Fibroblast of skin of left quadriceps (primary cell): ENCODE results near the gene UTS2R.

Source experiments
- DNase-seq, 2 experiments: peaks; one replicate each; pipeline ENCODE4 v3.0.0-alpha.2; 2013; ENCODE audit warnings: low read depth in 2 of 2

Gene UTS2R

GRCh38 chr17:82371333-82372248 lies at the start of gene UTS2R:
UTS2R (plus strand) TSS chr17:82371765; CDS start chr17:82374325, 2,560 bp downstream.
- DNase-seq, result no peak

DNA sequence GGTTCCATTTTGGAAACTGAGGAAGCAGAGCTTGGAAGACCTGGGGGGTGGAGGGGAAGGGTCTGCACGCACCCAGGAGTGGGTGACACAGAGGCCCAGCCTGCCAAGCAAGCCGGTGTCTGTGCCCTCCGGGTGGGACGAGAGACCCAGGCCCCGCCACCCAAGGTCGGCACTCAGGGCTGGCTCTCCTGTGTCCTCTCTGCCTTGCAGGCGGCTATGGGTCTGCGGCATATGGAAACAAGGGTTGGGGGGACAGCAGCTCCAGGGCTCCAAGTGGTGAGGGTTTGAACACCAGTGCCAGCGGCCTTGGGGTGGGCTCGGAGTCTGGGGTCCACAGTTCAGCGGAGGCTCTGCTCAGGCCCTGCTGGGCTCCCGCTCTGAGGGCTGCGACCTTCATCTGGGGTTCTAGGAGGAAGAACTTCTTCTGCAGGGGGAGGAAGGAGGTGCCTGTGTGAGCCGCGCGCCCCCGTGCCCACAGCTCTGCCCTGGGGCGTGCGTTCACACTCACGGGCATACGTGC lies 49.6 kb upstream of the UTS2R start:
- no peak for DNase-seq

DNA sequence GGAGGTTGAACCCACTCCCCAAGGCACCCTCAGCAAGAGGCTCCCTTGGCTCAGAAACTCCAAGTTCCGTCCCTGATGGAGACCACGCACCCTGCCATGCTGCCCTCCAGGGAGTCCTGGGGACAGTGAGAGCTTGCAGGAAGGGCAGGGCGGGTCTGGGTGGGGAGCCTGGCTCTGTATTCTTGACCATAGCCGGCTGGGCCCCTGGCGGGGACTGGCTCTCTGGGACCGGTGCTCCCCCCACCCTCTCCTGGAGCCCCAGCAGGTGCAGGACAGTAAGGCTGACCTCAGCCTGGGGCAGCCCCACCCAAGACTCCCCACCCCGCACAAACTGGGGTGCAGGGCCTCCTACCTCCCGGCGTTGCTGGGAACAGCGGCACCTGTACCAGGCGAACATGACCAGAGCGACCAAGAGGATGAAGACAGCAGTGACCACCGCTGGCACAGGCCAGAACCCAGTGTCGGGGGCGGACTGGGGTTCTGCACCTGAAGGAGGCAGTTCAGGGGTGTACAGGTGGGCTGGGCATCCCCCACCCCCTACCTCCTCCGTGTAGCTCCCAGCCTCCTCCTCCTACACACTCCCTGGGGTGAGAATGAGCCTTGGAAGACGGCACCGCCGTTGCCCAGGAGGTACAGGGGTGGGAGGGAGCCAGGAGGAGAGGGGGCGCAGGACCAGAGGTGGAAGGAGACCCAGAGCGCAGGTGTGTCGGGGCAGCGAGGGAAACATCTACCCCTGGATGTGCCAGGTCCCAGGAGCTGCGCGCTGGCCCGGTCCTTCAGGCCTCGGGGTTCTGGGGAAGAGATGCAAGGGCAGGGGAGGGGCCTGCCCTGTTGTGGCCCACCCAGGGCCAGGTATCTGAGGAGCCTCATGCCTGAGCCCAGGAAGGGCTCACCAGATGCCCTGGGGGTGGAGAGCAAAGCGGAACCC lies 48.8 kb upstream of the UTS2R start:
- DNase-seq, result no peak

DNA sequence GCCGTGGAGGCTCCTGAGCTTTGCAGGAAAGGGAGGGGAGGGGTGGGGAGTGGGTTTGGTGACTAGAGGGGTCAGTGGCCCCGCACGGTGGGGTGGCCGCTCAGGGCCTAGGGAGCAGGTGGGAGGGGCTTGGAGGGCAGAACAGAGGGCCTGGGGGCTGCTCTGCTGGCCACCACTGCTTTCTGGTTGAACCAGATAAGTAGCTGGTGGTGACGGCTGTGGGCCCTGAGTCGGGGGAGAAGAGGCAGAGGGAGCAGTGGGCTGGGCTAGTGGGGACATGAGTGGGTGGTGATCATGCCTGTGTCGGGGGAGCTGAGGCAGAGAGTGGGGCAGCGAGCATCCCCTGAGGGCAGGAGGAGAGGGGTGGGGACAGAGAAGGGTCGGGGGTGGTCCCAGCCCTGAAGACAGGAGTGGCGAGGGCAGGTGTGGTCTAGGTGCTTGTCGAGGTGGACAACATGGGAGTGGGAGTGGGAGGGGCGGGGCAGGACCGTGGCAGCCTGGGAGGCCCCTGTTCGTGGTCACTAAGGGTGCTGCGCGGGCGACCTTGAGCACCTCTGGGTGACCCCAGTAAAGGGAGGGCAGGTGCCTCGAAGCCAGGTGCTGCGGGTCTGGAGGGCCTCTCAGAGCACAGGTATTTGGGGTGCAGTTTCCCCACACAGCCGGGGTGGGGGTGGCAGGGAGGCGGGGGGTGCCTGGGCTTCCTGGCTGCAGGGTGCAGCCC lies 47.9 kb upstream of the UTS2R start:
- DNase-seq, result no peak

- no peak for DNase-seq
Observed at GRCh38 chr17:82324566-82325285, 46.8 kb upstream of the UTS2R start.

- DNase-seq, result no peak
Observed at GRCh38 chr17:82325286-82326180, 46.0 kb upstream of the UTS2R start.

- no peak for DNase-seq
Observed at GRCh38 chr17:82327289-82327688, 44.3 kb upstream of the UTS2R start.

DNA sequence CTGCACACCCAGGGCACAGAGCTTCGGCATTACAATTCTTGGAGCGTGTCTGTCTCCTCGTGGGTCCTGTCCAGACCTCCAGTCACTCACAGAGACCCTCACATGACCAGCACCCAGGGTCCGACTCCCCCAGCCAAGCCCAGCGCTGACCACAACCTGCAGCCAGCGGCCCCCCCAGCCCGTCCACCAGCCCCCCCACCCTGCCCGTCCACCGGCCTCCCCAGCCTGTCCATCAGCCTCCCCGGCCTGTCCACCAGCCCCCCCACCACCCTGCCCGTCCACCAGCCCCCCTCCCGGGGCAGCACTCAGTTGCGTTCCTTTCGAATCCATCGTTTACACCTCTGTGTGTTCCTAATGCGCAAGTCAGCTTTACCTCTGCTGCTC lies 43.8 kb upstream of the UTS2R start:
- no peak for DNase-seq

DNA sequence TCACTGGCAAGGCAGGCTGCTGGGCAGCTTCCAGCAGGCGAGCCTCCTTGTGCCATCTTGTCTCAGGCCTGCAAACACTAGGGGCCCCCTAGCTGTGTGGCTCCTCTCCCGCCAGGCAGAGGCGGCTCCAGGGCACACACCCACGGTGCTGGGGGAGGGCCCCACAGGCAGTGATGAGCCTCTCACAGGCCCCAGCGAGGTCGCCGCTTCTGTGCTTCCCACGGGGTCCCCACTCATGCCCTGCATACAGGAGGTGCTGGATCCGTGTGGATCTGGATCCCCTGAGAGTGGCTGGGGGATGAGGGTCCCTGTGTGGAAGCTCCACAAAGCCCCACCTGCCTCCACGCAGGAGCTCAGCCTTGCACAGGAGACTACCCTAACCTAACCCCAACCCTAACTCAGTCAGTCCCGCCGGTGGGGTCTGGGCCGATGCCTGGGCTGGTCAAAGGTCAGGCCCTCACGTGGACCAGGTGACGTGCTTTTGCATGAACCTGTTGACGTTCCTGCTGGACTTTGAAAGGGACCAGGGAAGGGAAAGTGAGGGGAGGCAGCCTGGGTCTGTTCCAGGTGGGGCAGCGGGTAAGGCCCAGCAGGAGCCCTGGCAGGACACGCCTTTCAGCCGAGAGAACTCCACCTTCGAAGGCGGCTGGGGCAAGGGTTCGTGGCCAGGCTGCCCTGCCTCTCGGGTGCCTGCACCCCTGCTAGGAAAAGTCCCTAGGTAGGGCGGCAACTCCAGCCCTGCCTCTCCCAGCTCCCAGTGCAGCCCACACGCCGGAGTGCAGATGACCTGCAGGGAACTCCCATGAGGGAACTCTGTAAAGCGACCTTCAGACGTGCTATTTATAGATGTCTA lies 43.2 kb upstream of the UTS2R start:
- no peak for DNase-seq

GRCh38 chr17:82328994-82329507 lies 42.5 kb upstream of the UTS2R start:
- DNase-seq, result no peak

GRCh38 chr17:82329683-82330321 lies 41.8 kb upstream of the UTS2R start:
- DNase-seq, result no peak

GRCh38 chr17:82330322-82331239 lies 41.0 kb upstream of the UTS2R start:
- DNase-seq, result no peak

DNA sequence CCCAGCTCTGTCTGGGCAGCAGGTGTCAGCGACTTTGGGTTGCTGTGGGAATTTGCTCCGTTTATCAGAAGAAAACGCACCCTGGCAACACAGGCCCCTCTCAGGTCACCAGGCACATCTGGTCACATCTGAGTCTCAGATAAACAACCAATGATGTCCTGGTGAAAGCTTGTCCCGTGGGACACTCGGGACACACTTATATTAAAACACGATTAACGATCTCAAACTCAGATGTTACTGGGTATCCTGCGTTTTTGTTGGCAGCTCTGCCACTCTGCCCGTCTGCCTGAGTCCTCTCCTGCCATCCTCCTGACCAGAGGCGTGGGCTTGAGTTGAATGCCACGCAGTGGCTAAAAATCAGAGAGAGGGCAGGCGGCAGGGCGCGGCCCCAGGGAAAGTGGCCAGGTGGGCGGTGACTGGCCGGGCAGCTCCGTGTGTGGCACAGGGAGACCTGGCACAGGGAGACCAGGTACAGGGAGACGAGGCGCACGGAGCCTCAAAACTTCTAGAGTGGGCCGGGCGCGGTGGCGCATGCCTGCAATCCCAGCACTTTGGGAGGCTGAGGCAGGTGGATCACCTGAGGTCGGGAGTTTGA lies 40.1 kb upstream of the UTS2R start:
- DNase-seq, result no peak

DNA sequence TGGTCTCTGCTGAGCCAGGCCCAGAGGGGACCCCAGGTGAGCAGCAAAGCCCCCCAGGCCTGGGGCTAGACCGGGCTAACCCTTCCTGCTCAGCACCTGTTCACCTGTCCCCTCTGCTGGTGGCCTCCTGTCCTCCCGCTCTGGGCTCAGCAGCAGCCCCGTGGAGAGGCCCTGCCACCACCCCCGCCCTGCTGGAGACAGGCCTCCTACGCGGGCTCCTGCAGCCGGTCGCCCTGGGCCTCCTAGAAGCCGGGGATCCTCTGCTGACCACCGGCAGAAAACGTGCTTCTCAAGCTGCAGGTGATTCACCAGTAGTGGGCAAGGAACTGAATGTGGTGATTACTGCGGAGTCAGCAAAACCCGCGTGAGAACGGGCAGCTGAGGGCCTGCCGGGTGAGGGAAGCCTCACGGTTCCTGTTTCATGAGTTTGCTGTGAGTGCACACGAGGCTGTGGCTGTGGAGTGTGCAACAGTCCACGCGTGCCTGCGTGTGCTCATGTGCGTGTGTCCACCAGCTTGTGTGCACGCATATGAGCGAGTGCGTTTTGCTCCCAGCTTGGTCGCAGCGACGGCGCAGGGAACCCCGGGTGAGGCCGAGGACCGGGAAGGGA lies 38.8 kb upstream of the UTS2R start:
- DNase-seq, result no peak

- DNase-seq, result no peak
Observed at GRCh38 chr17:82333279-82334171, 38.0 kb upstream of the UTS2R start, which contains the start of gene SECTM1. SECTM1 (minus strand) TSS chr17:82333766; CDS start chr17:82327240, 6,526 bp downstream.
